ENCODE results near the gene CNTN3.

DNA sequence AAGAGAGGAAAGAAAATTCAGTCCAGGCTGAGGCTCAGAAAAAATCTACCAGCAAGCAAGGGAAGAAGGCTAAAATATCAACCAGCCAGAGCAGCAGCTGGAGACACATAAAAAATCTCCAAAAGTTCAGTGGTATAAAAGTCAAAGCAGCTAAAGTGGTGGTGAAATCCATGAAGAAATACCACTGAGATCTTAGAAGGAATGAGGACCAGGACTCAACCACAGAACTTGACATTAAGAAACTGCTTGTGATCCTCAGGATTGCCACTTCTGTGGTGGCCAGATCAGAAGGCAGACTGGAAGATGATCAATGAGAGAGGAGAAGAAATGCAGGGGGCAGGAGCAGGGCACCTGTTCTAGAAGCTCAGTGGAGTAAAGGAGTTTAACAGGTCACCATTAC, 22.5 kb downstream of the CNTN3 start:
- TF ChIP-seq, protein P1, sequence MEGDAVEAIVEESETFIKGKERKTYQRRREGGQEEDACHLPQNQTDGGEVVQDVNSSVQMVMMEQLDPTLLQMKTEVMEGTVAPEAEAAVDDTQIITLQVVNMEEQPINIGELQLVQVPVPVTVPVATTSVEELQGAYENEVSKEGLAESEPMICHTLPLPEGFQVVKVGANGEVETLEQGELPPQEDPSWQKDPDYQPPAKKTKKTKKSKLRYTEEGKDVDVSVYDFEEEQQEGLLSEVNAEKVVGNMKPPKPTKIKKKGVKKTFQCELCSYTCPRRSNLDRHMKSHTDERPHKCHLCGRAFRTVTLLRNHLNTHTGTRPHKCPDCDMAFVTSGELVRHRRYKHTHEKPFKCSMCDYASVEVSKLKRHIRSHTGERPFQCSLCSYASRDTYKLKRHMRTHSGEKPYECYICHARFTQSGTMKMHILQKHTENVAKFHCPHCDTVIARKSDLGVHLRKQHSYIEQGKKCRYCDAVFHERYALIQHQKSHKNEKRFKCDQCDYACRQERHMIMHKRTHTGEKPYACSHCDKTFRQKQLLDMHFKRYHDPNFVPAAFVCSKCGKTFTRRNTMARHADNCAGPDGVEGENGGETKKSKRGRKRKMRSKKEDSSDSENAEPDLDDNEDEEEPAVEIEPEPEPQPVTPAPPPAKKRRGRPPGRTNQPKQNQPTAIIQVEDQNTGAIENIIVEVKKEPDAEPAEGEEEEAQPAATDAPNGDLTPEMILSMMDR (IDR thresholded peaks at IDR 0.05), result no peak
- TF ChIP-seq POLR2A (IDR thresholded peaks at IDR 0.05), result no peak
- TF ChIP-seq POLR2AphosphoS5 (IDR thresholded peaks at IDR 0.05), result no peak

All from gastroesophageal sphincter (tissue), 3 donors.